HG02759 (cell line): Measurements from ENCODE around the gene CKM.
A peak's percentile ranks its signal among the peaks of the same experiment; 100 is the strongest.

Experiments
- ATAC-seq: cut with Tn5 transposase; IDR thresholded peaks from one replicate; pipeline ENCODE4 v1.9.1; 2021; ENCODE audit warnings: mild to moderate bottlenecking, moderate library complexity; ENCODE audit not compliant: unreplicated experiment

CKM gene

GRCh38 chr19:45322744-45323281, at the start of gene CKM:
Gene CKM, minus strand, starts transcription at chr19:45322875. Its CDS starts 3,162 bp downstream, at chr19:45319713.
- no peak for ATAC-seq

DNA sequence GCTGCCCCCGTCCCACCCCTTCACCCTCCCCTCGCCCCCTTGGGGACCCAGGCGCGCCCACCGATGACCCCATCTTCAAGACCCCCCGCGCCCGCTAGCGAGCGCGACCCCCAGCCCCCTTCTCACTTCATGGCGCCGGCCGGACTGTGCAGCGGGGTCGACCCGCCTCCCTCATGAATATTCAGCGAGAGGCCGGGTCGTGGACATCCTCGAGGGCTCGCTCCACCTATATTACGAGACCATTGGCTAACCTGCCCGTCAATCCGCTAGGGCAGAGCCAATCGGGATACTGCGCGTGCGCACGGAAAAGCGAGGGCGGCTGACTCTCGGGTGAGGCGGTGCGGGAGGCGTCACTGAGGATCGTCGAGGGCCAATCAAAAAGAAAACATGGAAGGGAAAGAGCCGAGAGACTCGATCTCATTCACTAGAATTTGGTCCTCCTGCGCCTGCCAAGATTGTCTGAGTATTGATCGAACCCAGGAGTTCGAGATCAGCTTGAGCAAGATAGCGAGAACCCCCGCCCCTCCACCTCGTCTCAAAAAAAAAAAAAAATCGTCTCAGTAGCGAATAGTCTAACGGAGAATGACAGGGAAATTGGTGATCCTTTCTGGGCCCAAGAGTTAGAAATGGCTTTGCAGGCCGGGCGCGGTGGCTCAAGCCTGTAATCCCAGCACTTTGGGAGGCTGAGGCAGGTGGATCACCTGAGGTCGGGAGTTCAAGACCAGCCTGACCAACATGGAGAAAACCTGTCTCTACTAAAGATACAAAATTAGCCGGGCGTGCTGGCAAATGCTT, 47.9 kb upstream of the CKM start, which contains the start of gene ERCC2:
TSS of gene ERCC2 (minus strand) at position 164 of the 795 bp plus-strand sequence. CDS start at position 131, 33 bp downstream.
- peak; percentile 96 for ATAC-seq

- no peak for ATAC-seq
These were observed 46.2 kb upstream of the CKM start for GRCh38 chr19:45368737-45369340.

GRCh38 chr19:45368127-45368526, 45.5 kb upstream of the CKM start:
- no peak for ATAC-seq

DNA sequence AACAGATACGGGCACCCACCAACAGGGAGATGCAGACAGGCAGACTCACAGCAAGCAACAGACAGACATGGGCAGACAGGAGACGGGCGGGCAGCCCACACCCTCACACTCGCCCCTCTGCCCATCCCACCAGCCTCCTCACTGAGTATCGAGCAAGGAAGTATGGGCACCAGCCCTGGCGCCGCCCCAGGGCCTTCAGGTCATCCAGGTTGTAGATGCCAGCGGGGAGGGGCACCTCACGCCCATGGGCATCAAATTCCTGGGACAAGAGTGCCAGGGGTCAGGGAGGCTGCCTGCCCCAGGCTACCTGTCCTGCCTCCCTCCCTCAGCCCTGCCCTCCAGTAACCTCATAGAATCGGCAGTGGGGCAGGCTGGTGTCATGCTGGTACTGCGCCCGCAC, 42.0 kb upstream of the CKM start:
- no peak for ATAC-seq

DNA sequence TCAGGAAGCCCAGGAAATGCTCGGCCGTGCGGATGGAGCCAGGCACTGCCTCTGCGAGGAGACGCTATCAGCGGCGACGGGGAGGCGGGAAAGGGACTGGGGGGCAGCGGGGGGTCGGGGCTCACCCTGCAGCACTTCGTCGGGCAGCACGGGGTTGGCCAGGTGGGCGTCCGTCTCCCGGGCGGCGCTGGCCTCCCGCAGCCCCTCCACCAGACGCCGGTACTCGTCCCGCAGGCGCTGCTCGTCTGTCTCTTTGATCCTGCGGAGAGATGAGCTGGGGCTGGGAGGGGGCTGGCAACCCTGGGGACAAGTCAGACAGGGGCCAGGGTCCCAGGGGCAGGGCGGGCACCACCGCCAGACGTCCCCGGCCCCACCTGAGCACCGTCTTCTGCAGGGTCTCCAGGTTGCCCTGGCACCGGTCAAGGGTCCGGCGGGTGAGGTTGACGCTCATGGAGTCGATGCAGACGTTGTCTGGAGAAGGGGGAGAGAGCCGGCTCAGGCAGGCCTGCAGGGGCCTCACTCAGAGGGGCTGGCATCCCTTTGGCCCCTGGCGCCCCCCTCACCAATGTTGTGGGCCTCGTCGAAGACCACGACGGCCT, 41.3 kb upstream of the CKM start:
- ATAC-seq: no peak

GRCh38 chr19:45362291-45362690, 39.6 kb upstream of the CKM start:
- no peak for ATAC-seq

DNA sequence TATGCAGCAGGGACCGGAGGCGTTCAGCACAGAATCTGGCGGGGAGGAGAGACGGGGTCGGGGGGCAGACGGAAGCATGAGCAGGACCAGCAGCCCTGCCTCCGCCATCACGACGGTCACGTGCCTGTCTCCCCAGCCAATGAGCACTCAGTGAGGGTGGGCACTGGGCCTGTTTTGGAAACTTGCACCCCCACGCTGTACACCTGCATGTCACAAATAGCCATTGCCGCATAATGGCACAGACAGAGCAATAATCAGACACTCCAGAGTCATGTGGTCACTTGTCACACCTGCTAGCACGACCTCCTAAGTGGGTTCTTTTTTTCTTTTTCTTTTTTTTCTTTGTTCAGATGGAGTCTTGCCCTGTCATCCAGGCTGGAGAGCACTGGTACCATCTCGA, 38.9 kb upstream of the CKM start:
- ATAC-seq: no peak

GRCh38 chr19:45358213-45358792, 35.6 kb upstream of the CKM start:
- ATAC-seq: no peak

DNA sequence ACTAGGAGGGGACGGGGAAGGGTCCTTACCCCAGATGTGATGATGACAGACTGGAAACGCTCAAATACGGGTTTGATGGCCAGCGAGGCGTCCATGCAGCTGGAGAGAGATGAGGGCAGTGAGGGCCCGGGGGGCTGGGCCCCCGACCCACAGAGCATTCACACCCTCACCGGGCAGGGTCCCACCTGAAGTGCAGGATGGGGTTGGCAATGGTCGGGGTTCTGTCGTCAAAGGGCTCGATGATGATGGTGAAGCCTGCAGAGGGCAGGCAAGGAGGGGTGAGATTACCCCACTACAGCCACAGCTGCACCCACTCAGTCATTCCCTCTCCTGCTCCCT, 34.7 kb upstream of the CKM start:
- no peak for ATAC-seq

DNA sequence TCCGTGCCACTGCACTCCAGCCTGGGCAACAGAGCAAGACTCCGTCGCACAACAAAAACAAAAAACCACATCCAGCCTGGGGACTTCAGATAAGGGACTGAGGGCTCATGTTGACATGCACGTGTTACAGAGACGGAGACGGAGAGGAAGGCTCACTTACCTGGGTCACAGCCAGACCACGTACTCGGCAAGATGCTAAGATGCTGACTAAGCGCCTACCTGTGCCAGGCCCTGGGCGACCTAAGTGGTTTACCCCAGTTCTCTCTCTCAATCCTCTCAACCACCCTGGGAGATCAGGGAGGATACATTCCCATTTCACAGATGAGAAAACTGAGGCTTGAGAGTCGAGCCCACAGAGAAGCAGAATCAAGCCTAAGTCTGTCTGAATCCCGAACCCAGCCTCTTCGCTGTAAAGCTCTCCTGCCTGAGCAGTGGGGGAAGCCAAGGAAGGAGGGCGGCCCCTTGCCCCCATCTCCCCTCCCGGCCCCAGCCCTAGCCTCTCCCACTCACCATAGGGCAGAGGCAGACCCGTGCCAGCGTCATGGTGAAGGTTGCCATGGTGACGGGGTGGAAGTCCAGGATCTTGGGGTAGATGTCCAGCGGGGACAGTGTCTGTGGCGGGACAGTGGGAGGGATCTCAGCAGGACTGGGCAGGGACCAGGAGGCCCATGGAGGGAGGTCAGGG, 34.2 kb upstream of the CKM start:
- no peak for ATAC-seq

- ATAC-seq: no peak
These were observed 33.2 kb upstream of the CKM start for GRCh38 chr19:45355910-45356309.

- ATAC-seq: no peak
These were observed 32.7 kb upstream of the CKM start for GRCh38 chr19:45355402-45355801.

DNA sequence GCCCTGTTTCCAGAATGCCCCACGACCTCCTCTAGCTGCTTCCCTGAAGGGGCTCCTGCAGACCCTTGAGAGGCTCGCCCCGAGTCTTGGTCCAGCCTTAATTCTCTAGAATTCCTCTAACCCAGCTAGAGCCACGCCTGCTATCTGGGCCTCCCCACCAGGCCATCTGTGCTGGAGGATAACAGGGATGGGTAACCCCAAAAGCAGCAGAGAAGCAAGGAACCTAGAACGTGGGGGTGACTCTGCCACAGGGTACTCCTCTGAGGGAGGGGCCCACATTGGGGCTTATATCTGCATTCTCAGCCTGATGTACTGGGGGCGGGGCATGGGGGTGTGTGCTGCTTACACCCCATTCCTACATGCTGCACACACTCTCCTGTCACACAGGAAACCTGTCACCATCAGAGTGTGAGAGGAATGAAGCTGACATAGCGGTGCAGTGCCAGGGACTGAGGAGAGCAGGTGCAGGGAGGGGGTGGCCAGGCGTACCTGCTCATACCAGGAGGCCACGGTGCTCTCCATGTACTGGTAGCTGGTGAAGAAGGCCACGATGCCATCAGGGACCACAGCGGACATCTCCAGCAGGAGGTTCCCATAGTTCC, 31.7 kb upstream of the CKM start:
- no peak for ATAC-seq

- ATAC-seq: no peak
These were observed 30.5 kb upstream of the CKM start for GRCh38 chr19:45352914-45353796.

GRCh38 chr19:45352471-45352870, 29.8 kb upstream of the CKM start:
- ATAC-seq: no peak

- ATAC-seq: no peak
These were observed 29.4 kb upstream of the CKM start for GRCh38 chr19:45352062-45352461.

DNA sequence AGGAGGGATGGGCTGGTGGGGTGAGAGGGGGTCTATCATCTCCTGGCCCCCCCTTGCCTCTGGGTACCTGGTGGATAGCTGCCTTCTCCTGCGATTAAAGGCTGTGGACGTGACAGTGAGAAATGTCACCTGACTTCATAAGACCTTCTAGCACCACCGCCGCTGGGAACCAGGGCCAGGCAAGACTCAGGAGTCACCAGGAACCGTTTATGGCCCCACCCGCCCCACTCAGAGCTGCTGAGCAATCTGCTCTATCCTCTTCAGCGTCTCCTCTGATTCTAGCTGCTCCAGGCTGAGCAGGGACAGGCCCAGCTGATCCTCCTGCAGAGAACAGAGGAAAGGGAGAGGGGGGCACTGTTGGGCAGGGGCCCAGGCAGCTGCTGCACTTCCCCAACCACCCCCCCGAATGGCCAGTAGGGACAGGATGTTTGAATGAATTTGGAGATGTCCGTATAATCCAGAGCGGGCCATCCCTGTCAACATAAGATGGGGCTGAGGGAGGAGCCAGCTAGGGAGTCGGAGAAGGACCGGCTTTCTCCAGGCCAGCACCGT, 28.8 kb upstream of the CKM start:
- ATAC-seq: no peak

- no peak for ATAC-seq
These were observed 27.9 kb upstream of the CKM start for GRCh38 chr19:45350477-45351058.
